Measurements from ENCODE around the gene DEFB128.

DEFB128 gene

DNA sequence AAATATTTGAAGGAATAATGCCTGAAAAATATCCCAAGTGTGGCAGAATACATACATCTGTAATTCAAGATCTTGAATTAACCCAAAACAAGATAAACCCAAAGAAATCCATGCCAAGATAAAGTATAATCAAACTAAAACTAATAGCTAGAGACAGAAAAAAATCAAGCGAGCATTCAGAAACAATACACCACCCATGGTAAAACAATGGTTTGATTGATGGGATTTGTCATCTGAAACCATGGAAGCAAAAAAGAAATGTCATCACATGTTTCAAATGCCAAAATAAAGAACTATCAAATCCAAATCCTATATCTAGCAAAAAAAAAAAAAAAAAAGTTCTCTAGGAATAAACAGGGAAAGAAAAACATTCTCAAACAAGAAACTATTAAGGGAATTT is 37.4 kb downstream of the DEFB128 start:
- DNase-seq, result no peak

DNA sequence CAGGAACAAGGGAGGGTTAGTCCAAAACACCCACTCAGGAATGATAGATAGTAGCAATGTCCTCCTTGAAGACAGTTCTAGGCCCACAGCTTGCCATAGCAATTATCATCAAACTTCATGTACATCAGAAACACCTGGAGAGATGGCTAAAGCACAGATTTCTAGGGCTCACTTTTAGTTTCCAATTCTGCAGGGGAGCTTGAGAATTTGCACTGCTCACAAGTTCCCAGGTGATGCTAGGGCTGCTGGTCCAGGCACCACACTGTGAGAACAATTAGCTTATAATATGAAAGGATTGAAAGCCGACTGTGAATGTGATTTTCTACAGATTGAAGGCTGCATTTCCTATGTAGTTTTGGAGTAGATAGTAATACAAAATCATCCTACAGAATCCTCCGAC is 43.6 kb downstream of the DEFB128 start:
- DNase-seq, result no peak

DNA sequence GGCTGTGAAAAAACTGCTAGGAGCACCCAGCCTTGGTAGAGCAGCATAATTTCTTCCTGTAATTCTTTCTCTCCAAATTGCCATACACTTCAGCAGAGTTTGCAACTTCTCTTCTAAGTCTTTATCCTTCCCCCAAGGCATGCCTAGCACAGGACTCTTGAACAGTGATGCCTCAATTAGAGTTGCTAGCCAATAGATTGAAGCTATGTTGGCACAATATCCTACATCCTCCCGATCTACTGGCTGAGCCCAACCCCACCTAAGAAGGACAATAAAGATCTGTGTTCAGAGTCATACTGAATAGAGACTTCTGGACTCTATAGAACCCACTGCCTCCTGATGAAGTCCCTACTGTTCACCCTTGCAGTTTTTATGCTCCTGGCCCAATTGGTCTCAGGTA is 47.2 kb downstream of the DEFB128 start, which contains the start of gene DEFB126:
DEFB126 (plus strand) TSS at position 301 of the 400 bp plus-strand sequence; CDS start at position 340, 39 bp downstream.
- DNase-seq, result no peak

All from stimulated activated naive CD4-positive, alpha-beta T cell (primary cell).